Measurements from ENCODE around the gene NGF.
"Not testable (repeated sequence)": the region's sequence is repeated elsewhere in the genome, so short reads cannot be mapped to it uniquely, and the experiment has no call there.

NGF gene

DNA sequence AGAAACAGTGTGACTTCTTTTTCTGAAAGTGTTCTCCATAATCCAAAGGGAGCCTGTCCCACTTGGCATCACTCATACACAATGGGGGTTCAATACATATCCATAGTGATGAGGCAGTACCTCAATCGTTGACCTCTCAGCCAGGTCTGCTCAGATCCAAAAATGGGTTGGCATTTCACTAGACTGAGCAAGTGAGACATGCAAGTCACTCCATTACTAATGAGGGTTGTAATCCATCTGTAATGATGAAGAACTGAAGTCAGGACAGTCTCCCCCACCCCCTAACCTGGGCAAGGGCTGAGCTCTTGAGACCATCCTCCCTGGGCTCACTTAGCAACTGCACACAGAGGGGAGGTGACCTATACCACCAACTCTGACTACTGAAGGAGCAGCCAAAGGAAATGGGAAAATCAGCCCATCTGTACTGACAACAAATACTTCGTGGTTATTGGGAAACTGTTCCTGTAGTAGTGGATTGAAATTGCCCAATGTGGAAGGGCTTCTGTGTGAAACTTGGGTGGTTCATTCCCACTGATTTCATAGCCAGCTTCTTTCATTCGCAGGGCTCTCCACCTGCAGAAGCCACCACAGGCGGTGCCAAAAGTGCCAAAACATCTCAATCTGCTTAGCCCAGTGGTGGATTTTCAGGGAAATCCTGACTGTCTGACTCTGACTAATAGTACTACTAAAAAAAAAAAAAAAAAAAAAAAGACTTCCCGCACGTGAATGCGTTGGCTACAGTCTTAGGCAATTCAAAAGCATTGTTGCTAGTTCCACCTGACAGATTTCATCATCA lies 5.0 kb downstream of the NGF start:
- peak; percentile 50 for DNase-seq

DNA sequence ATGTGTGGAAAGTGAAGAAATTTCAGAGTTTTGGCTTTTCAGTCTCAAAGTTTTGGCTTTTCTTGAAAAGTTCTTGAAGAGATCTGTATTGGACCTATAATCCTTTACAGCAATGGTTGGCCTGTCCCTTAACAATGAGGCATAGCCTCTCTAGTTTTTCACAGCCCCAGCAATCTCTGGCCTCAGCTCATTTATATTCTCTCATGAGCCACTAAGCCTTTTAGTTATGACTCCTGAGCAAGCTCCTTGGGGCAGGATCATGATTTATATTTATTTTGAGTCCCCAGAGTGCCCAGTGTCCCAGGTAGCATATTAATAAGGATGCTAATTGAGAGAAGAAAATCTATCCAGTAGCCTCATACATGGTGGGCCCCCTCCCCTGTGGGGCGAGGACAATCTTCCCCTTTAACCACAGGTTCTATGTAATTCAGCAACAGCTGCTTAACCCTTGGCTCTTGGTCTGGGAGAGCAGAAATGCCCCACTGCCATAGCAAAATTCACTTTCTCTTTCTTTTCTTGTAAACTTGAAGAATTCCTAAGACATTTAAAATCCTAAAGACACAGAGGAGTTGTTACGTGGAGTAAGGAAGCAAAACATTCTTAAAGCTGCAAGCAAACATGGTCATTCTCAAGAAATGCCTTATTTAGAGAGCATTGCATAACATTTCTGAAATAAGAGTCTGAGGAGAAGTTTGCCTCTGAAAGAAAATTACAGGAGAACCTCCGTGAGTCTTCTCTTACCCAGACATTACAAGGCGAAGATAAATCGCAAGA lies 6.3 kb downstream of the NGF start:
- DNase-seq, result no peak

DNA sequence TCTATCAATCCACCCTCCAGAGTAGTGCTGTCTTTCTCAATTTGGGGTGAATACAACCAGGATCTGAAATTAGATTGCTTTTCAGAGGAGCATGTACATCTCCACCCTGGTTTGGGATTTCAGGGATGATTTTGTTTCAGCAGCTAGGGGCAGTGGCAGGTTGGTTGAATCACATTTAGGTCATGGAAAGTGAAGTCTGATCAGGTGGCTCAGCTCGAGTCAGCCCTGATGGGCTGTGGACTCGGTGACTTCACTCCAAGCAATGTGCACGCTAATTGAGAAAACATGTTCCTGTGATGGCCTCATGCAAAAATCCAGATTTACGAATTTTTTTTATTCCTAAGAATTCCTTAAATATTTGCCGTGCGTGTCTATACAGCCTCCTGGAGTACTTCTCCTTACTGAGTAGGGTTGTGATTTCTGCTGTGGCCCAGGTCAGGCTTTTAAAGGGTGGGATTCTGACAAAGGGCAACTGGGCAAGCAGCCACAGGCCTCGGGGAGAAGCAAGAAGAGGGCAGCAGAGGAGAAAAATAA lies 7.5 kb downstream of the NGF start:
- no peak for DNase-seq

DNA sequence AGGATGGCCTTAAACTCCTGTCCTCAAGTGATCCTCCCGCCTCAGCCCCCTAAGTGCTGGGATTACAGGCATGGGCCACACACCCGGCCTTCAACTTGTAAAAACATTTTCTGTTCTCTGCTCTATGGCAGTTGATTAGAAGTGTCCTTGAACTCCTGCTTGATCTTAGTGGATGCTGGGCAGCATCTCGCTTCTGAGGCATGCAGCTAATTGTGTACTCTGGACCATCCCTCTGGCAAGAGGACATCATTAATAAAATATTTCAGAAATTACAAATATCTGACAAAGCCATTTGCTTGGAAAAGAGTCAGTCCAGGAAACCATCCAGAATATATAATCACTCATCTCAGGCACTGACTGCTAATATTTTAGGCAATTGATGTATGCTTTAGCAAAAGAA lies 8.1 kb downstream of the NGF start:
- DNase-seq, result no peak

DNA sequence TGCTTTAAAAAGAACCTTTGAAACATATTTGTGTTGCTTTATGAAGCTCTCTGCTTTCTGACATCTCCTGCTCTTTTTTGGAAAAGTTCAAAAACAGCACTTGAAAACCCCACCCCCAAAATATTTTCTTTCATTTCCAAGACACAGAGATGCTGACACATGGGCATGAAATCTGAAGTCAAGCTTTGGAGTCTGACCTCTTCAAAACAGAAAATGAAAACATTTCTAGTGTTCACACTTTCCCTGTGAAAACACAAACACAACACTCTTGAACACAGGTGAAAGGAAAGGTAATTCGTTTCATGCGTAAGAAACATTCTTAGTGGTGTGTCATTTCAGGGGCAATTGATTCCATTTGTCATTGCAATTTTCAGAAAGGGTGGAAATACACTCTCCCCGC lies 10.8 kb downstream of the NGF start:
- DNase-seq, result no peak

DNA sequence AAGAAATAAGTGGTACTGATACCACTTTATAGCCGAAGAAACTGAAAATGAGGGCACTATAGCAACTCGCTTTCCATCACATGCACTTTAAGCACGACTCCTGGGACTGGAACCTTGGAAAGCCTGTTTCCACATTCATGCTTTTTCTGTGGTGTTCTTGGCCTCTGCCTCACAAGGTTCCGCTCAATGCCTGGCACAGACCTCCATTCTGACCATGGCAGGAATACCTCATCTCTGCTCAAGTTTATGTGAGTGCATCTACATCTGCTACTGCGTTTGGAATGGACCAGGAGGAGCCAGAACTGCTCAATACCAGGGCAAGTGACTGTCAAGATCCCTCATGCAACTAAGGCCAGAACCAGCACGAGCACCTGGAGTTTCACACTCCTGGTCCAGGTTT lies 11.6 kb downstream of the NGF start:
- DNase-seq, result no peak

DNA sequence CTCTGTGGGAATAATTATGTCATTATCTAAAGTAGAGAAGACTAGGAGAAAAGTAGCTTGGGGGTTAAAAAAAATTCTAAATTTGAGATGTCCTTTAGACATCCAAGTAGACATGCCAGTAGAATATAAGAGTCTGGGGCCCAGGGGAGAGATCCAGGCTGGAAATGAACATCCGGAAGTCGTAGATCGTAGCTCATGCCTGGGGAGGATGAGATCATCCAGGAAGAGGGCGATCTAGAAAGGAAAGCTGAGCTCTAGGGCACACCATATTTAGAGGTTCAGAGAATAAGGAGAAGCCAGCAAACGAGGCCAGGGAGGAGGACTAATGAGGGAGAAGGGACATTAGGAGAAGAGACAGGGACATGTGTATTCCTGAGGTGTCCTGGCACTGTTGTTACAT lies 12.2 kb downstream of the NGF start:
- DNase-seq, result no peak

GRCh38 chr1:115324649-115325420 lies 13.2 kb downstream of the NGF start:
- DNase-seq, result no peak

DNA sequence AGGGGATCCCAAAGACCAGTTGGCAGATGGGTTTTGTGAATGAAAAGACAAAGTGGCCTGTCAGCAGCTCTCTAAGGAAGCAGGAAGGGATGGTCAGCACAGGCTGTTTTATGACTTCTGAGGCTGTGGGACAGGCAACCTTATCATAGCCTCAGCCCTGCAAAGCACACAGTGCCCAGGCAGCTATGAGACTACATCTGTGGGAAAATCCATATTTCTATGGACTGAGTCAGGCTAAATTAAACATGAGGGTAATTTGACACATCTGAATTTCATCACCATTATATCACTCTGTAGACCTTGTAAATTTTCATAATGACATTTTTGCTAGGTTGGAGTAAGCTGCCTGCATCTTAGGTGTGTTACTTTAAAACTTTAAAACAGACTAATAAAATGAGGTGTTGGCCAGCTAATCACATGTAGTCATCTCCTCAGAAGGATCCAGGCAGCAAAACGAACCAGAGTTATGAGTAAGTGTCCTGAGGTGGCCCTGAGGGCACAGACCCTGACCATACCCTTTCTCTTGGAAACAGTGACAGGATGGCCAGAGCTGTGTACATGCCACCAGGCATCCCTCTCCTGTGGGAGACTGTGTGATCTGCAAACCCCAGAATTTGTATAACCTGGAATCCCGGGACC lies 14.6 kb downstream of the NGF start:
- DNase-seq, result no peak

DNA sequence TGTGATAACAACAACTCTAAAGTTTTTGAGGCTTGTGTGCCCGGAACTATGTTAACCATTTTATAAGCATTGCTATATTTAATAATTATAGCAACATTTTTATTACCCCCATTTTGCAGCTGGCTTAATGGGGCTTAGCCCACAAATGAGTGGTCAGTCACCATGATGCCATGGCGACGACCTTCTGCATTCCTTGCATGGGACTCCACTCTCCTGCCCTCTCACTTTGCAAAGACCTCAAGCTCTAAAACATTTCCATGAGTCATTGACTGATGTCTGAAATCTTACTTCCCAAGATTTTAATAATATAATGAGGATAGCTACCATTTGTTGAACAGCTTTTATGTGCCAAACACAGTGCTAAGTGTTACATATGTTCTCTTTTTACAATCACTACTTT lies 15.4 kb downstream of the NGF start:
- DNase-seq, result no peak

- no peak for DNase-seq
These were observed 17.7 kb downstream of the NGF start for GRCh38 chr1:115320377-115320776.

DNA sequence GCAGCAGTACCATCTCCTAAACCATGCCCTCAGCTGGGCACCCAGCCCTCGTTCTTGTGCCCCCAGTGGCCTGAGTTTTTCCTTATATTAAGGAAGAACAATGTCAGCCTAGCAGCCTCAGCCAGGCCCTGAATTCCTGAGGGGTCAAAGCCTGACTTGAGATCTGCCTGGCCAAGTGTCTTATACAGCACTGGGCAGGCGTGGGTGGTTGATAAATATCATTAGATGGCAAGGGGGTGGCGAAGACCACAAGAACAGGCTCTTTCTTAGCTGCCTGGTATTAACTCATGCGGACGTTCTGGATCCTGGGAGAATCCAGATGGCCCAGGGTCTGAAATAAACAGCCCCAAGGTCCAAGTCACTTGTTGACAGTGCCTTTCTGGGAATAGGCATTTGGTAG lies 18.3 kb downstream of the NGF start:
- no peak for DNase-seq

- DNase-seq, result no peak
These were observed 20.7 kb downstream of the NGF start for GRCh38 chr1:115317101-115318012.

DNA sequence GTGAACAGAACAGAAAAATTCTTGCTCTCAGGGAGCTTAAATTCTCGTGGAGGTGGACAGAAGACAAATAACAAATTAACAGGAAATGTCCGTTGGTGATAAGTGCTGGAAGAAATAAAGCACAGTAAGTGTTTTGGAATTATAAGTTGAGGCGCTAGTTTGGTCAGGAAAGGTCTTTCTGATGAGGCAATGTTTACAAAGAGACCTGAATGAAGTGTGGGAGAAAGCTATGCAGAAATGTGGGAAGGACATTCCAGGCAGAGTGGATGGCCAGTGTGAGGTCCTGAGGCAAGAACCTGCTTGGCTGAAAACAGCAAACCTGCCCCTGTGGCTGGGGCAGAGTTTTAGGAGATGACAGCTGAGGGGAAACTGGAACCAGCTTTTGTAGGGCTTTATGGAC lies 23.3 kb downstream of the NGF start:
- DNase-seq, result no peak

DNA sequence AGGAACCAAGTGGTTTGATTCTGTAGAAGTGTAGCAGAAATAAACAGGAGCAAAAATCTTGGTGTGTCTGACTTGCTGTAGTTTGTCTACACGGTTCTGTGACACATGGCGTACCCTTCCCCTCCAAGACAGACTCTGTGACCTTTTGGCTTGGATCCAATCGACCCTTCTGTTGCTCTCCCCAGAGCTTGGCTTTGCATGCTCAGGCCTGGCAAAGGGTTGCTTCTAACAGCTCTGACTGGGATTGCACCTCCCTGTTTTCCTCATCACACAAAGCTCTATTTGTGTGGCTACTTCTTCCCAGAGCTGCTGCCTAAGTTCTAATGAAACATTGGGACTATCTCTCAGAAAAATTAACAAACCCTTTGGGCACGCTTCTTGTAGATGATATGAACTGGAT lies 24.0 kb downstream of the NGF start:
- no peak for DNase-seq

GRCh38 chr1:115313182-115313581 lies 24.9 kb downstream of the NGF start:
- DNase-seq, result no peak

DNA sequence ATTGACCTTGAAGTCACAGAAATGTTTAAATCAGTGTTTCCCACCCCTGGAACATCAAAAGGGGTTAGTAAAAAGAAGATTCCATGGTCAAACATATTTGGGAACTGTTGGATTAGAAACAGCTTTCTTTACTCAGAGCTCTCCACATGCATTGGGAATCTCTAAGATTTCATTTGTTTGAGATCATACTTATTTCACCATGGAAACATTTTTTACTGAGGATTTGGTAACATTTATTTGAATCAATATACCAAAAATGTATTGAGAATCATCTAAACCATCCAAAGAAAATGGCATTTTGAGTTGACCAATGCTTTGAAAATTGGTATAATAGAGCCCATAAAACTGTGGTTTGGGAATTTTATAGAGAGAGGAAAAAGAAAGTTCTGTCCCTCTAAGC lies 25.3 kb downstream of the NGF start:
- DNase-seq, result no peak

DNA sequence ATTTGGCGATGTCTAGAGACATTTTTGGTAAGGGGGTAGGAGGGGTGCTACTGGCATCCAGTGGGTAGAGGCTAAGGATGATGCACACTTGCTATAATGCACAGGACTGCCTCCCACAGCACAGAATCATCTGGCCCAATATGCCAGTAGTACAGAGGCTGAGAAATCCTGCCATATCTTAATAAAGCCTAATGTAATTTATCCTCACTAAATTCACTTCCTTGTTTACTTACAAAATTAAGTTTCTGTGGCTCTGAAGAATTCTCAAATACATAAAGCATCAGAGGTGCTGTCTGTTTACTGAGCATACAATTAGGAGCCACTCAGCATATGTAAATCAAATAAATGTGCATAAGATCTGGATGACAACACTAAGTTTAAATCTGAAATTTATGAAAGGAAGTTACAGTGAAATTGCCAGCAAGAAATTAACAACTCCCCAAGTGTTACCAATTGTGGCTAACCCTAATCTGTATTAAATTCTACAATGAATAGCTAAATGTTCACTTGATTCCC lies 26.5 kb downstream of the NGF start:
- DNase-seq, result no peak

DNA sequence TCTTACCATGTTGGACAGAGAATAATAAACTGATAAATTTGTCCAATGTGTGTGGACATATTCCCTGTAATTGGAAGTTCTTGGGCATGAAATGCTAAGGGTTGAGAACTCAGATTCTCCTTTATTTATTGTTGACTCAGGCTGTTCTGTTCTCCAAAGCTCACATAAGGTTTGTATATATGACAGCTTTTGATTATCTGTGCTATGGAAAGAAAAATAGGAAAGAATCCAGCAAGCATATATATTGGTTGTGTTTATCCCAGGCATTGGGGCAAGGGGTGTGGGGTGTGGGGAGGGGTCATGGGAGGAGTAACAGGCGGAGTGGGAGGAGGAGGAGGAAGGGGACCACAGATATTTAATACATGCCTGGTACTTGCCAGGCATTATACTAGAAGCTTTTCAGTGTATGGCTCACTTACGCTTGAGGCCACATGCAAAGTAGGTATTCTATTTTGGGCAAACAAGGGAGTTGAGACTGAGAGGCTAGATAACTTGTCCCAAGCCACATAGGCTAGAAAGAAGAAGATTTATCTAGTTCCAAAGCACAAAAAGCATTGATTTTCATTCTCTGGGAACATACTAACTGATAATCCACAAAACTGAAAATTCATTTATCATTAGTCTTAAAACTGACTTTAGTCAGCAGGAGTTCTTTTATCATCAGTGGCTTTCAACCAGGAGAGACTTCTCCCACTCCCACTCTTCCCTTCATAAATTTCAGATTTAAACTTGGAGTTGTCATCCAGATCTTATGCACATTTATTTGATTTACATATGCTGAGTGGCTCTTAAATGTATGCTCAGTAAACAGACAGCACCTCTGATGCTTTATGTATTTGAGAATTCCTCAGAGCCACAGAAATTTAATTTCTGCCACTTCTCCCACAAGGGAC lies 27.2 kb downstream of the NGF start:
- no peak for DNase-seq

DNA sequence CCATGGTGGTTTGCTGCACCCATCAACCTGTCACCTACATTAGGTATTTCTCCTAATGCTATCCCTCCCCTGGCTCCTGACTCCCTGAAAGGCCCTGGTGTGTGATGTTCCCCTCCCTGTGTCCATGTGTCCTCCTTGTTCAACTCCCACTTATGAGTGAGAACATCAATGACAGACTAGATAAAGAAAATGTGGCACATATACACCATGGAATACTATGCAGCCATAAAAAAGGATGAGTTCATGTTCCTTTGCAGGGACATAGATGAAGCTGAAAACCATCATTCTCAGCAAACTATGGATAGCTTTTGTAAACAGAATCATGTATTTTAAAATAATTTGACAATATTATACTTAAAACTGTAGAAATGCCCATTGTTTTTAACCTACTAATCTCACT lies 28.5 kb downstream of the NGF start:
- DNase-seq, result not testable (repeated sequence)

- no peak for DNase-seq
These were observed 29.1 kb downstream of the NGF start for GRCh38 chr1:115308969-115309368.
